RWPE2 (cell line): ENCODE results near the gene EIF2AK2.
"Not testable (repeated sequence)": the region's sequence is repeated elsewhere in the genome, so short reads cannot be mapped to it uniquely, and the experiment has no call there.

Experiments
- ATAC-seq: fragments of 200-7000 bp; cut with Tn5 transposase; 3 replicates; pipeline ENCODE4 v1.9.1; 2021; ENCODE audit warnings: low read depth
- DNase-seq: peaks from one replicate; pipeline ENCODE4 v3.0.0-alpha.2; 2020; ENCODE audit warnings: low spot score
- H3K27ac ChIP-seq: fragments of 450-650 bp; 2 replicates; pipeline ENCODE4 v1.5.1; 2017; ENCODE audit warnings: mild to moderate bottlenecking; ENCODE audit not compliant: poor library complexity, severe bottlenecking
- H3K27me3 ChIP-seq: fragments of 250-450 bp; sonication (Bioruptor Pico); 2 replicates; pipeline ENCODE4 v1.5.1; 2021; ENCODE audit warnings: mild to moderate bottlenecking, moderate library complexity; ENCODE audit not compliant: insufficient read depth, poor library complexity, severe bottlenecking
- H3K36me3 ChIP-seq: fragments of 250-450 bp; sonication (Bioruptor Pico); 2 replicates; pipeline ENCODE4 v1.5.1; 2020; ENCODE audit warnings: low read depth, mild to moderate bottlenecking, moderate library complexity
- H3K4me1 ChIP-seq: fragments of 250-450 bp; sonication (Bioruptor Pico); 2 replicates; pipeline ENCODE4 v1.5.1; 2021; ENCODE audit warnings: mild to moderate bottlenecking, moderate library complexity; ENCODE audit not compliant: insufficient read depth, poor library complexity, severe bottlenecking
- H3K4me3 ChIP-seq: fragments of 250-450 bp; sonication (Bioruptor Pico); 2 replicates; pipeline ENCODE4 v1.5.1; 2021; ENCODE audit warnings: mild to moderate bottlenecking, moderate library complexity; ENCODE audit not compliant: severe bottlenecking
- H3K9me3 ChIP-seq: fragments of 250-450 bp; sonication (Bioruptor Pico); 2 replicates; pipeline ENCODE4 v1.5.1; 2021; ENCODE audit warnings: mild to moderate bottlenecking, moderate library complexity; ENCODE audit not compliant: severe bottlenecking
- TF ChIP-seq, protein P1 (sequence below): fragments of 450-650 bp; IDR thresholded peaks from one replicate; pipeline ENCODE4 v1.5.1; 2017; ENCODE audit warnings: mild to moderate bottlenecking, moderate library complexity; ENCODE audit not compliant: poor library complexity, severe bottlenecking

Gene EIF2AK2

GRCh38 chr2:37201208-37201607, 44.4 kb upstream of the EIF2AK2 start:
- no peak for ATAC-seq
- Histone ChIP-seq H3K27ac (no peak overlapping the region), H3K4me1 (peaks cover 6% of the 10 kb centered on the region), H3K4me3 (no peak overlapping the region), H3K27me3 (no peaks in the 10 kb centered on the region), H3K36me3 (peaks cover 62% of the 10 kb centered on the region), H3K9me3 (peaks cover 4% of the 10 kb centered on the region)
- TF ChIP-seq, protein P1, sequence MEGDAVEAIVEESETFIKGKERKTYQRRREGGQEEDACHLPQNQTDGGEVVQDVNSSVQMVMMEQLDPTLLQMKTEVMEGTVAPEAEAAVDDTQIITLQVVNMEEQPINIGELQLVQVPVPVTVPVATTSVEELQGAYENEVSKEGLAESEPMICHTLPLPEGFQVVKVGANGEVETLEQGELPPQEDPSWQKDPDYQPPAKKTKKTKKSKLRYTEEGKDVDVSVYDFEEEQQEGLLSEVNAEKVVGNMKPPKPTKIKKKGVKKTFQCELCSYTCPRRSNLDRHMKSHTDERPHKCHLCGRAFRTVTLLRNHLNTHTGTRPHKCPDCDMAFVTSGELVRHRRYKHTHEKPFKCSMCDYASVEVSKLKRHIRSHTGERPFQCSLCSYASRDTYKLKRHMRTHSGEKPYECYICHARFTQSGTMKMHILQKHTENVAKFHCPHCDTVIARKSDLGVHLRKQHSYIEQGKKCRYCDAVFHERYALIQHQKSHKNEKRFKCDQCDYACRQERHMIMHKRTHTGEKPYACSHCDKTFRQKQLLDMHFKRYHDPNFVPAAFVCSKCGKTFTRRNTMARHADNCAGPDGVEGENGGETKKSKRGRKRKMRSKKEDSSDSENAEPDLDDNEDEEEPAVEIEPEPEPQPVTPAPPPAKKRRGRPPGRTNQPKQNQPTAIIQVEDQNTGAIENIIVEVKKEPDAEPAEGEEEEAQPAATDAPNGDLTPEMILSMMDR: no peak
- DNase-seq: no peak

DNA sequence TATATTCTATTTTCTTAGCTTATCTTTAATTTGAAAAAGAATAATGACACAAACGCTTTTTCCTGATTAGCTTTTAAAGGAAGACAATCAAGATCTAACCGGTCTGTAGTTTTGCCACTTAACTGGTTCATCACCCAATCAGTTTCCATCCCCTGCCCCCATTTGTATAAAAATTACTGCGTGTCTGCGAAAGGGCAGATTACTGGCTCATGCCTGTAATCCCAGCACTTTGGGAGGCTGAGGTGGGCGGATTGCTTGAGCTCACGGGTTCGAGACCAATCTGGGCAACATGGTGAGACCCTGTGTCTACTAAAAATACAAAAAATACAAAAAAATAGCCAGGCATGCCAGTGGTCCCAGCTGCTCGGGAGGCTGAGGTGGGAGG, 41.9 kb upstream of the EIF2AK2 start:
- no peak for DNase-seq
- TF ChIP-seq, protein P1: no peak
- Histone ChIP-seq H3K27ac (no peak overlapping the region), H3K9me3 (peaks cover under 1% of the 10 kb centered on the region), H3K36me3 (peaks cover 37% of the 10 kb centered on the region), H3K4me1 (peaks cover 6% of the 10 kb centered on the region), H3K4me3 (no peak overlapping the region), H3K27me3 (no peaks in the 10 kb centered on the region)
- ATAC-seq: no peak

GRCh38 chr2:37196320-37197195, 39.8 kb upstream of the EIF2AK2 start, which contains the start of gene CEBPZOS:
Gene CEBPZOS (plus strand): TSS chr2:37196496. CDS start chr2:37199705, 3,209 bp downstream.
- TF ChIP-seq, protein P1: no peak
- peak; percentile 80 for ATAC-seq
- Histone ChIP-seq H3K4me1 (peaks cover 6% of the 10 kb centered on the region), H3K27me3 (no peaks in the 10 kb centered on the region), H3K9me3 (no peaks in the 10 kb centered on the region), H3K4me3 (peak within 1 kb of the TSS; percentile 61), H3K36me3 (peaks cover 17% of the 10 kb centered on the region), H3K27ac (peak within 1 kb of the TSS; percentile 38)
- peak; percentile 82 for DNase-seq

- not testable (repeated sequence) for H3K9me3 ChIP-seq, H3K4me1 ChIP-seq, H3K27ac ChIP-seq, H3K27me3 ChIP-seq, DNase-seq, ATAC-seq
- Histone ChIP-seq H3K36me3 (peaks cover 11% of the 10 kb centered on the region), H3K4me3 (peak overlapping the region; percentile 61)
These were observed 39.1 kb upstream of the EIF2AK2 start for GRCh38 chr2:37195862-37196319.

- H3K4me1 ChIP-seq: peaks cover 15% of the 10 kb centered on the region
- no peak overlapping the region for H3K27ac ChIP-seq
- DNase-seq (no peak), ATAC-seq (no peak)
- no peaks in the 10 kb centered on the region for H3K9me3 ChIP-seq
- H3K36me3 ChIP-seq: no peaks in the 10 kb centered on the region
- H3K27me3 ChIP-seq: no peaks in the 10 kb centered on the region
- TF ChIP-seq, protein P1: no peak
- no peak overlapping the region for H3K4me3 ChIP-seq
These were observed 35.8 kb upstream of the EIF2AK2 start for GRCh38 chr2:37192551-37192950.
